Immature natural killer cell (primary cell): ENCODE data around the gene PPCDC. TPM values are rescaled to one million over a fixed set of nuclear protein-coding genes. Genes with fewer than 3 reads are reported as not detected.

Source experiments
- DNase-seq, 3 donors: peaks; one replicate each; pipeline ENCODE4 v3.0.0; 2022; ENCODE audit warnings: mixed read lengths in 1 of 3
- H3K27ac Mint-ChIP-seq, 6 donors: one replicate each; pipeline ENCODE4 v1.8.0; 2020; ENCODE audit warnings: mixed read lengths in 6 of 6, mild to moderate bottlenecking in 5 of 6, inconsistent platforms in 4 of 6, moderate library complexity in 3 of 6
- H3K27me3 Mint-ChIP-seq, 3 donors: one replicate each; pipeline ENCODE4 v1.8.0; 2020 to 2021; ENCODE audit warnings: low read depth in 3 of 3, mild to moderate bottlenecking in 3 of 3, mixed read lengths in 3 of 3, moderate library complexity in 3 of 3, inconsistent platforms in 1 of 3
- H3K36me3 Mint-ChIP-seq, 3 donors: one replicate each; pipeline ENCODE4 v1.8.0; 2020; ENCODE audit warnings: mixed read lengths in 3 of 3, inconsistent platforms in 2 of 3, mild to moderate bottlenecking in 2 of 3
- H3K4me1 Mint-ChIP-seq, 2 donors: one replicate each; pipeline ENCODE4 v1.8.0; 2020; ENCODE audit warnings: inconsistent platforms in 2 of 2, mild to moderate bottlenecking in 2 of 2, mixed read lengths in 2 of 2, moderate library complexity in 1 of 2
- H3K4me3 Mint-ChIP-seq, 5 donors: one replicate each; pipeline ENCODE4 v1.8.0; 2020; ENCODE audit warnings: mild to moderate bottlenecking in 5 of 5, mixed read lengths in 5 of 5, inconsistent platforms in 3 of 5, moderate library complexity in 3 of 5
- H3K9me3 Mint-ChIP-seq, 6 donors: one replicate each; pipeline ENCODE4 v1.8.0; 2020; ENCODE audit warnings: mild to moderate bottlenecking in 6 of 6, mixed read lengths in 6 of 6, inconsistent platforms in 4 of 6, moderate library complexity in 3 of 6
- polyA plus RNA-seq, 3 donors: library from polyadenylated mRNA; unstranded; fragments of 300-500 nt; fragmentation: Illumina TruSeq; gene quantifications; one replicate each; pipeline ENCODE4 v1.2.3, GENCODE V29; 2021

The PPCDC gene
- polyA plus RNA-seq, 3 donors from 2014 or later: 20.8 to 23.9 (median 23.1) TPM

DNA sequence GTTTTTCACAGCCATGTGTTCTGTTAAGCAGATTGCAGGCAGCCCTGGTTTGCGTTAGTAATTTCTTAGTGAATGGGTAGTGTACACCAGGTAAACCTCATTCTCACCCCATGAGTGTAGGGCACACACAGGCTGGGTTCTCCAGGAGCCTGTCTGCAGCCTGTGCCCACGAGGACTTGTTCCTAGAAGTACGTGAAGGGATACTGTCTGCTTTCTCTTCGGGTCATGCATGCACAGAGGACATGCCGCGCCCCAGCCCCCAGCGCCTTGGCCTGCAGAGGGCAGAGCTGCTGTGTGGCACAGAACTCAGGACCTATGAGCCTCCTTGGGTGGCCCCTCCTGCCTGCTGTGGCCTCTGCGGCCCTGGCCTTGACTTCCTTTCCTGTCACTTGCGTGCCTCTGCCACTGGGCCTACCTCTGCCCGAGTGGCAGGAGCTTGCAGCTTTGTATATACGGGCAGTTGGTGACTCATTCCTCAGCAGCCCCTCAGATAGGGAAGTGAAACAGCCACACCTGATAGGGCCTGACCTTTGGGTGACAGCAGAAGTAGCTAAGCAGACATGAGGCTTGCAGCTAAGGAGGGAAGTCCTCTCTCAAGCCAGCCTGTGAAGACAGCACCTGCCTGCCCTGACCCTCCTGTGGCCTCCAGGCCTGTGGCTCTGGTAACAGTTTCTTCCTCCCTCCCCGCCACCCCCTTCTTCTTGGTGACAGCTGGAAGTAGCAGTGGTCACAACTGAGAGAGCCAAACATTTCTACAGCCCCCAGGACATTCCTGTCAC, 19.5 kb downstream of the PPCDC start:
- H3K27me3 Mint-ChIP-seq: peaks cover 0 to 1% (median 0%) of the 10 kb centered on the region in 3 donors
- peak; percentile 91 to 92 (median 92) for DNase-seq
- H3K9me3 Mint-ChIP-seq: no peaks in the 10 kb centered on the region
- peaks cover 0 to 3% (median 0%) of the 10 kb centered on the region in 3 donors for H3K36me3 Mint-ChIP-seq
- H3K27ac Mint-ChIP-seq: peak overlapping the region; percentile 87 to 98 (median 94)
- H3K4me3 Mint-ChIP-seq: peak overlapping the region; percentile 61 to 84 (median 77)
- peaks cover 69 to 74% of the 10 kb centered on the region in 2 donors for H3K4me1 Mint-ChIP-seq

DNA sequence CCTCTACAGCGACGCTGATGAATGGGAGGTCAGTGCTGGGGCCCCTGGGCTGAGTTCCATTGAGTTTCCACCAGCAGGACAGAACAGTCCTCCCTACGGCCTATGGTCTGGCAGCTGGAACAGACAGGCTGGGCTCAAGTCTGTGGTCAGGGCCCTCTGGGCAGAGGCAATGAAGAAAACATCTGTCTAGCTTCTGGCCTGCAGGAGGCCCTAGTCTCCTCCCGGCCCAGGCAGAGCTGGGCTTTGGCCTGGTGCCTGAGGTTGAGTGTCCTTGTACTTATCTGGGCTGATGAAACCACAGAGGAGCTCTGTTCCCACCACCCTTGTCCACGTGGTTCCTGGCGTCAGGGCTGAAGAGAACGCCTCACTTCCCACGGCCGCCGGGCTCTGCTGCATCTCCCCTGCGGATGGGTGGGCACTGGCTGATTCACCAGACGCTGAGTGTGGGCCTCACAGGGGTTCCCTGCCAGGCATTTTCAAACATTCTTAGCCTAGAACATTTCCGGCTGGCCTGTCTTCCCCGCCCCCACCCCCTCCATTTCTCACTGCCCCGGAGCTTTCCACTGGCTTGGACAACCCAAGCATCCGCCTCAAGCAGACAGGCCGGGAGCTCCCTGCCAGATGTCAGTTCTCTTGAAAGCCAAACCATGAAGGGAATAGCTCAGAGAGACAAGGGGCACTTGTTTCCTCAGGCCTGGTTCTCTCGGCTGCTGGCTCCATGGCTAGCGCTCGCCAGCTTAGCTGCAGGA, 20.3 kb downstream of the PPCDC start:
- Mint-ChIP-seq H3K4me1 (peaks cover 67% of the 10 kb centered on the region in 2 donors), H3K36me3 (peaks cover 0 to 3% (median 1%) of the 10 kb centered on the region in 3 donors), H3K27me3 (no peaks in the 10 kb centered on the region), H3K9me3 (no peaks in the 10 kb centered on the region), H3K4me3 (peak overlapping the region; percentile 61 to 84 (median 77)), H3K27ac (peak overlapping the region; percentile 87 to 98 (median 94))
- peak; percentile 69 to 76 (median 75) for DNase-seq

DNA sequence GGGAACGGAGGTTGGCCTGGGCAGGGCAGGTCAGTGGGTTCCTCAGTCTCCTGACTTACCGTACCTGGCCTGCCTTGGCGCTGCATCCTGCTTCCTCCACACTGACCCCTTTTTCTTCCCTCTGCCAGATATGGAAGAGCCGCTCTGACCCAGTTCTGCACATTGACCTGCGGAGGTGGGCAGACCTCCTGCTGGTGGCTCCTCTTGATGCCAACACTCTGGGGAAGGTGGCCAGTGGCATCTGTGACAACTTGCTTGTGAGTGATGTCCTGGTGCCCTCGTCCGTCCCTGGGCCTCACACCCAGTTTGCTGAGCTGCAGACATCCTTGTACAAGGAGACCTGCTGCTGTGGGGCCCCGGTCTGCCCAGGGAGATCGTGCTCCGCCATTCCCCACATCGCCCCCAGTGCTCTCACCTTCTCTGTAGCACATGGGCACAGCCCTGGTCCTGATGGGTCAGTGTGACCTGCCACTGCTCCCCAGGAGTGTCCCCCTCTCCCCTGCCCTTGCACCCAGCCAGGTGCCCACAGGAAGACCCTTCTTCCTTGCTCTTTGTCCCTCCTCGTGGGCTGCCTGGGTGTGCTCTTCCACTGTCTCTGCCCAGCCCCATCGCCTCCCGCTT, 21.0 kb downstream of the PPCDC start:
- DNase-seq: no peak
- H3K27ac Mint-ChIP-seq: peak overlapping the region; percentile 87 to 98 (median 94)

GRCh38 chr15:75045332-75046015, 22.1 kb downstream of the PPCDC start:
- Mint-ChIP-seq H3K9me3 (no peaks in the 10 kb centered on the region), H3K4me3 (peak overlapping the region; percentile 16 to 84 (median 77)), H3K36me3 (peaks cover 0 to 5% (median 3%) of the 10 kb centered on the region in 3 donors), H3K27me3 (no peaks in the 10 kb centered on the region), H3K4me1 (peaks cover 62 to 69% of the 10 kb centered on the region in 2 donors), H3K27ac (peak overlapping the region; percentile 87 to 98 (median 94))
- DNase-seq: no peak

More for the DNA sequence above, 21.0 kb downstream of the PPCDC start:
- no peaks in the 10 kb centered on the region for H3K9me3 Mint-ChIP-seq
- peak overlapping the region; percentile 61 to 84 (median 77) for H3K4me3 Mint-ChIP-seq
- H3K36me3 Mint-ChIP-seq: peaks cover 0 to 5% (median 3%) of the 10 kb centered on the region in 3 donors
- peaks cover 62 to 69% of the 10 kb centered on the region in 2 donors for H3K4me1 Mint-ChIP-seq
- no peaks in the 10 kb centered on the region for H3K27me3 Mint-ChIP-seq

- no peaks in the 10 kb centered on the region for H3K27me3 Mint-ChIP-seq
- DNase-seq: no peak
- peaks cover 41 to 49% of the 10 kb centered on the region in 2 donors for H3K4me1 Mint-ChIP-seq
- H3K9me3 Mint-ChIP-seq: no peaks in the 10 kb centered on the region
- H3K36me3 Mint-ChIP-seq: peaks cover 0 to 5% (median 3%) of the 10 kb centered on the region in 3 donors
- H3K4me3 Mint-ChIP-seq: no peak overlapping the region
- H3K27ac Mint-ChIP-seq: peak overlapping the region in 1 of 6 donors; percentile 59
Observed at GRCh38 chr15:75048394-75048793, 25.0 kb downstream of the PPCDC start.

DNA sequence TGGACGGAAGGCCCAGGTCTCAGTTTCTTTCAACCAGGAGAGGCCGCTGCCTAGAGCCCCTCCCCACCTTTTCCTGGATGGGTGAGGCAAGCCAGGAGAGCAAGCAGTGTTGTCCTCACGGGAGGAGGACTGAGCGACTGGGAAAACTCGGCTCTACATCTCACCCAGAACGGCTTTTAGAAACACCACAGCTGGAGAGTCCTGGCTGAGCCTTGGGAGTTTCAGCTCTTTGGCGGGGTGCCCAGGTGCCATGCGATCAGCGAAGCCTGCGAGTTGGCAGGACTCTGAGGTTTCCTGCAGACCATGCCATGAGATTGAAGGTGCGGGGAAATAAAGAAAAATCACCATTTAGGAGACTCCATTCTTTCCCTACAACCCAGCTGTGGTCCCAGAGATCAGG, 26.0 kb downstream of the PPCDC start:
- no peak for DNase-seq
- Mint-ChIP-seq H3K4me3 (no peak overlapping the region), H3K27ac (peak overlapping the region in 2 of 6 donors; percentile 15 to 30), H3K36me3 (peaks cover 0 to 5% (median 3%) of the 10 kb centered on the region in 3 donors), H3K4me1 (peaks cover 31 to 42% of the 10 kb centered on the region in 2 donors), H3K9me3 (no peaks in the 10 kb centered on the region), H3K27me3 (no peaks in the 10 kb centered on the region)

DNA sequence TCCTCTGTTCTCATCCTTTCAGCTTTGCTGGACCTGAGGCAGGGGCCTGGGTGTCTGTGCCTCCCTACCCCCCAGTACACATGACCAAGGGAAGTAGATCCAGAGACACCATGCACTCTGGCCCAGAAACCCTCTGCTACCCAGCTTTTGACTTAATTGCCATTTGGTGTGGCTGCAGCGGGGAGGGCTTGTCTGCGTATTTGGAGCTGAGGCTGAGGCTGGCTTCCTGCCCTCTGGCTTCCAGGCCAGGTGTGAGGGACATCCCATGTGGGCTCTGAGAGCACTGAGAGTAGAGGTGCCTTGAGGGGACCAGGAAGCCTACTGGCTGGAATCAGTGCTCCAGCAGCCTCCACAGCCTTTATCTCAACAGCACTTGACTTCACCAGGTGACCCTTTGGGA, 26.9 kb downstream of the PPCDC start:
- H3K36me3 Mint-ChIP-seq: peaks cover 0 to 5% (median 3%) of the 10 kb centered on the region in 3 donors
- H3K9me3 Mint-ChIP-seq: no peaks in the 10 kb centered on the region
- H3K27me3 Mint-ChIP-seq: no peaks in the 10 kb centered on the region
- no peak for DNase-seq
- peaks cover 22 to 33% of the 10 kb centered on the region in 2 donors for H3K4me1 Mint-ChIP-seq
- no peak overlapping the region for H3K4me3 Mint-ChIP-seq
- H3K27ac Mint-ChIP-seq: no peak overlapping the region

DNA sequence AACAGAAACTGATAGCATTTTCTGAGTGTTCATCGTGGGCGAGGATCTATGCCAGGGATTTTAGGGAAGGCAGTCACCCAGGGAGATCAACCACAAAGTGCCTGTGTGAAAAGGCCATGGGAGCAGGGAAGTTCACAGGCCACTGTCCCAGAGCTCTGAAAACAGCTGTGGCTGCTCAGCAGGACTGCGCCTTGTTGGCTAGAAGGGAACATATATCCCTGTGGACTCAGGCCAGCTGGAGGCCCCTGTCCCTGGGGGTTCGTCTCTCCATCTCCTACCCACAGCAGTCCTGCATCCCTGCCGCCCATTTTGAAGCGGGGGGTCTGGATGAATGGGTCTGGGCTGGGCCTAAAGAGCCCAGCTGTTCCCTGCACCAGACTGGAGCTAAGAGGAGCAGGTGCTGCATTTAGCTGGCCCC, 27.8 kb downstream of the PPCDC start:
- H3K27me3 Mint-ChIP-seq: no peaks in the 10 kb centered on the region
- H3K36me3 Mint-ChIP-seq: peaks cover 0 to 5% (median 3%) of the 10 kb centered on the region in 3 donors
- no peaks in the 10 kb centered on the region for H3K9me3 Mint-ChIP-seq
- no peak overlapping the region for H3K27ac Mint-ChIP-seq
- DNase-seq: no peak
- H3K4me3 Mint-ChIP-seq: no peak overlapping the region
- peaks cover 20 to 29% of the 10 kb centered on the region in 2 donors for H3K4me1 Mint-ChIP-seq

DNA sequence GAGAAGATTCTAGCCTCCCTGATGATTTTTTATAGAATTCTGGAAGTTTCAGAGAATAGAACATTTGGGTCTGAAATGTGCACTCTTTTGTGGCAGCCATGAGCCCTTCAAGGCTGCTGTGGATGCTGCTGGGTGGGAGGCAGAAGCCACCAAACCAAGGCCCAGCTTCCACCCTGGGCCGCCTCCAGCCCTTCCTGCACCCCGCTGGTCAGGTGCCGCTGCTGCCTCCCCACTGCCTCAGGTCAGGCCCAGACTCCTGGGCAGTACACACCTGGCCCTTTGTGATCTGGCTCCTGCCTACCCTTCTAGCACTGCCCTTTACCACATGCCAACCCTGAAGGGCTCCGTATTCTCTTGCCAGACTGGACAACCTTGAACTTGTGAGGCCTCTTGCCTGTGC, 28.3 kb downstream of the PPCDC start:
- H3K4me3 Mint-ChIP-seq: no peak overlapping the region

GRCh38 chr15:75052972-75053747, 29.8 kb downstream of the PPCDC start:
- Mint-ChIP-seq H3K9me3 (no peaks in the 10 kb centered on the region), H3K27me3 (no peaks in the 10 kb centered on the region), H3K36me3 (peaks cover 0 to 5% (median 0%) of the 10 kb centered on the region in 3 donors), H3K4me1 (peaks cover 14 to 15% of the 10 kb centered on the region in 2 donors), H3K4me3 (no peak overlapping the region), H3K27ac (no peak overlapping the region)
- no peak for DNase-seq

More for the DNA sequence above, 28.3 kb downstream of the PPCDC start:
- H3K36me3 Mint-ChIP-seq: peaks cover 0 to 5% (median 0%) of the 10 kb centered on the region in 3 donors
- H3K27ac Mint-ChIP-seq: peak overlapping the region in 1 of 6 donors; percentile 60
- no peaks in the 10 kb centered on the region for H3K9me3 Mint-ChIP-seq
- DNase-seq: no peak
- H3K27me3 Mint-ChIP-seq: no peaks in the 10 kb centered on the region
- peaks cover 19 to 25% of the 10 kb centered on the region in 2 donors for H3K4me1 Mint-ChIP-seq

GRCh38 chr15:75053748-75054125, 30.3 kb downstream of the PPCDC start:
- Mint-ChIP-seq H3K4me3 (no peak overlapping the region), H3K4me1 (peaks cover 16 to 19% of the 10 kb centered on the region in 2 donors), H3K27me3 (no peaks in the 10 kb centered on the region), H3K27ac (no peak overlapping the region), H3K36me3 (peaks cover 0 to 3% (median 0%) of the 10 kb centered on the region in 3 donors), H3K9me3 (no peaks in the 10 kb centered on the region)
- DNase-seq: no peak

GRCh38 chr15:75054172-75054897, 30.9 kb downstream of the PPCDC start:
- H3K9me3 Mint-ChIP-seq: no peaks in the 10 kb centered on the region
- no peaks in the 10 kb centered on the region for H3K36me3 Mint-ChIP-seq
- peaks cover 14 to 19% of the 10 kb centered on the region in 2 donors for H3K4me1 Mint-ChIP-seq
- peaks cover 0 to 2% (median 0%) of the 10 kb centered on the region in 3 donors for H3K27me3 Mint-ChIP-seq
- no peak for DNase-seq
- no peak overlapping the region for H3K4me3 Mint-ChIP-seq
- H3K27ac Mint-ChIP-seq: peak overlapping the region in 2 of 6 donors; percentile 17 to 22
